ENCODE data around the gene KLHL9.

The KLHL9 gene

GRCh38 chr9:21295992-21296391 is 39.2 kb downstream of the KLHL9 start:
- Histone ChIP-seq H3K36me3 (ENCODE audit: insufficient read depth, low read length) (no peaks in the 10 kb centered on the region), H2AFZ (ENCODE audit: low read depth, low read length) (no peak overlapping the region), H3K9ac (ENCODE audit: low read depth, low read length) (no peak overlapping the region), H3K79me2 (ENCODE audit: insufficient read depth, low read length) (no peaks in the 10 kb centered on the region), H4K20me1 (ENCODE audit: insufficient read depth, low read length) (no peaks in the 10 kb centered on the region), H3K4me3 (ENCODE audit: low read depth in 1 of 2, low read length in 2 of 2) (no peak overlapping the region), H3K4me1 (ENCODE audit: insufficient read depth, low read length) (no peaks in the 10 kb centered on the region), H3K27ac (ENCODE audit: low read length) (no peak overlapping the region), H3K27me3 (ENCODE audit: insufficient read depth, low read length, poor library complexity) (peaks cover 9% of the 10 kb centered on the region), H3K9me3 (ENCODE audit: insufficient read depth, low read length, severe bottlenecking) (no peaks in the 10 kb centered on the region), H3K4me2 (ENCODE audit: insufficient read depth, low read length) (no peak overlapping the region)
- TF ChIP-seq EZH2 (IDR thresholded peaks at IDR 0.05; ENCODE audit: borderline replicate concordance, low read depth, low read length, severe bottlenecking) = no peak
- no peak for TF ChIP-seq CTCF (IDR thresholded peaks at IDR 0.05; ENCODE audit: borderline replicate concordance, extremely low read depth, low read length, poor library complexity, severe bottlenecking)
- DNase-seq (no peak), ATAC-seq (ENCODE audit: insufficient read depth, low read depth) (no peak)

DNA sequence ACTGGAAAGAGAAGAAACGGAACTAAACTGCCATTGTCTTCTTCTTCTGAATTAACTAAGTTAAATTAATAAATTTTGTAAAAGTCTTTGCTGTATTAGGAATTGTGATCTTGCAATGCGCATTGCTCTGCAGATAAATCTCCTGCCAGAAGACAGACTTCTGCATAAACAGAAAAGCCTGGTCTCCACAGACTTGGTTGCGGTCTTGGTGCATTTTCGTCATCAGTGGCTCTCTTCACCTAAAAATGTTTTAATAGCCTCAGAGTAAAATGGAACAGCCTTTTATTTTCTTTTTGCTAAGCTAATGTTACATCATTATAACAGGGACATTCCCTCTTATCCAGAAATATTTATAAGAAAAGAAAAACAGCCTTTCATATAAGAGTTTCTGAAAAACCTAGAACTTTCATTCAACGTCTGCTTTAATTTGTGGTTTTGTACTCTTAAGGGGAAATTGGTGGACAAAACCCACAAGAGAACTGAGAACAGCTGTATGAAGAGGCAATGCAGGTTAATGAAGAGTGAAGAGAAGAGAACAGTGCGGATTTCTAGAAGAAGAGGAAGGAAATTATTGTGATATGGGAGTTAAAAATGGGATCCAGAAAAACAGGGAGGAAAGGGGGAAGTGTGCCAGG is 40.2 kb downstream of the KLHL9 start:
- DNase-seq (no peak), ATAC-seq (ENCODE audit: insufficient read depth, low read depth) (peak; percentile 39; the same call in 1 of the 3 replicates)
- H3K9ac ChIP-seq (ENCODE audit: low read depth, low read length) = no peak overlapping the region
- H3K4me3 ChIP-seq (ENCODE audit: low read depth in 1 of 2, low read length in 2 of 2) = no peak overlapping the region
- H3K79me2 ChIP-seq (ENCODE audit: insufficient read depth, low read length) = no peaks in the 10 kb centered on the region
- H3K4me1 ChIP-seq (ENCODE audit: insufficient read depth, low read length) = peaks cover under 1% of the 10 kb centered on the region; the same call in 1 of the 2 replicates
- H3K27ac ChIP-seq (ENCODE audit: low read length) = no peak overlapping the region
- H3K27me3 ChIP-seq (ENCODE audit: insufficient read depth, low read length, poor library complexity) = peaks cover 6% of the 10 kb centered on the region
- TF ChIP-seq EZH2 (IDR thresholded peaks at IDR 0.05; ENCODE audit: borderline replicate concordance, low read depth, low read length, severe bottlenecking) = no peak
- no peak for TF ChIP-seq CTCF (IDR thresholded peaks at IDR 0.05; ENCODE audit: borderline replicate concordance, extremely low read depth, low read length, poor library complexity, severe bottlenecking)
- H2AFZ ChIP-seq (ENCODE audit: low read depth, low read length) = no peak overlapping the region
- H3K9me3 ChIP-seq (ENCODE audit: insufficient read depth, low read length, severe bottlenecking) = no peaks in the 10 kb centered on the region
- H4K20me1 ChIP-seq (ENCODE audit: insufficient read depth, low read length) = no peaks in the 10 kb centered on the region
- H3K4me2 ChIP-seq (ENCODE audit: insufficient read depth, low read length) = no peak overlapping the region
- H3K36me3 ChIP-seq (ENCODE audit: insufficient read depth, low read length) = no peaks in the 10 kb centered on the region

DNA sequence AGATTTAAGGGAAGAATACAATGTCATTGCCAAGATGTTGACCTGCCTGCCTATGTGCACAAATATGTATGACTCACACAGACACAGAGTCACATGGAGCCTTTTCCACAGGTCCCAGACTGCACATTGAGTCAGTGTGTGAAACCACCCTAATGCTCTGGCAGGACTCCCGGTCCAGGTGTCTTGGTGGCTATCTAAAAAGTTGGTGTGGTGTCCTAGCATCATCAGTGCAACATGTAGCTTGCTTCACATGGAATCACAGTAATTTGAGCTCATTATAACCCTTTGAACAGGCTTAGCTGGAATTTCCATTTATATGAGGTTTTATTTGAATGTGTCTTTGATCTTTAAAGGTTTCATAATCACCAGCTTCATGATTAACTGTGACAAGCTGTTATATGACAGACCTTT is 40.8 kb downstream of the KLHL9 start:
- ATAC-seq (ENCODE audit: insufficient read depth, low read depth) (no peak), DNase-seq (no peak)
- Histone ChIP-seq H3K36me3 (ENCODE audit: insufficient read depth, low read length) (no peaks in the 10 kb centered on the region), H4K20me1 (ENCODE audit: insufficient read depth, low read length) (no peaks in the 10 kb centered on the region), H3K4me3 (ENCODE audit: low read depth in 1 of 2, low read length in 2 of 2) (no peak overlapping the region), H2AFZ (ENCODE audit: low read depth, low read length) (no peak overlapping the region), H3K27me3 (ENCODE audit: insufficient read depth, low read length, poor library complexity) (peaks cover 6% of the 10 kb centered on the region), H3K9me3 (ENCODE audit: insufficient read depth, low read length, severe bottlenecking) (no peaks in the 10 kb centered on the region), H3K4me1 (ENCODE audit: insufficient read depth, low read length) (peaks cover 5% of the 10 kb centered on the region; the same call in 1 of the 2 replicates), H3K79me2 (ENCODE audit: insufficient read depth, low read length) (no peaks in the 10 kb centered on the region), H3K4me2 (ENCODE audit: insufficient read depth, low read length) (no peak overlapping the region), H3K27ac (ENCODE audit: low read length) (no peak overlapping the region), H3K9ac (ENCODE audit: low read depth, low read length) (no peak overlapping the region)
- no peak for TF ChIP-seq EZH2 (IDR thresholded peaks at IDR 0.05; ENCODE audit: borderline replicate concordance, low read depth, low read length, severe bottlenecking)
- no peak for TF ChIP-seq CTCF (IDR thresholded peaks at IDR 0.05; ENCODE audit: borderline replicate concordance, extremely low read depth, low read length, poor library complexity, severe bottlenecking)

Measured in DND-41 (cell line).